ENCODE results near the gene HMGXB3.

HMGXB3 gene, protein sequence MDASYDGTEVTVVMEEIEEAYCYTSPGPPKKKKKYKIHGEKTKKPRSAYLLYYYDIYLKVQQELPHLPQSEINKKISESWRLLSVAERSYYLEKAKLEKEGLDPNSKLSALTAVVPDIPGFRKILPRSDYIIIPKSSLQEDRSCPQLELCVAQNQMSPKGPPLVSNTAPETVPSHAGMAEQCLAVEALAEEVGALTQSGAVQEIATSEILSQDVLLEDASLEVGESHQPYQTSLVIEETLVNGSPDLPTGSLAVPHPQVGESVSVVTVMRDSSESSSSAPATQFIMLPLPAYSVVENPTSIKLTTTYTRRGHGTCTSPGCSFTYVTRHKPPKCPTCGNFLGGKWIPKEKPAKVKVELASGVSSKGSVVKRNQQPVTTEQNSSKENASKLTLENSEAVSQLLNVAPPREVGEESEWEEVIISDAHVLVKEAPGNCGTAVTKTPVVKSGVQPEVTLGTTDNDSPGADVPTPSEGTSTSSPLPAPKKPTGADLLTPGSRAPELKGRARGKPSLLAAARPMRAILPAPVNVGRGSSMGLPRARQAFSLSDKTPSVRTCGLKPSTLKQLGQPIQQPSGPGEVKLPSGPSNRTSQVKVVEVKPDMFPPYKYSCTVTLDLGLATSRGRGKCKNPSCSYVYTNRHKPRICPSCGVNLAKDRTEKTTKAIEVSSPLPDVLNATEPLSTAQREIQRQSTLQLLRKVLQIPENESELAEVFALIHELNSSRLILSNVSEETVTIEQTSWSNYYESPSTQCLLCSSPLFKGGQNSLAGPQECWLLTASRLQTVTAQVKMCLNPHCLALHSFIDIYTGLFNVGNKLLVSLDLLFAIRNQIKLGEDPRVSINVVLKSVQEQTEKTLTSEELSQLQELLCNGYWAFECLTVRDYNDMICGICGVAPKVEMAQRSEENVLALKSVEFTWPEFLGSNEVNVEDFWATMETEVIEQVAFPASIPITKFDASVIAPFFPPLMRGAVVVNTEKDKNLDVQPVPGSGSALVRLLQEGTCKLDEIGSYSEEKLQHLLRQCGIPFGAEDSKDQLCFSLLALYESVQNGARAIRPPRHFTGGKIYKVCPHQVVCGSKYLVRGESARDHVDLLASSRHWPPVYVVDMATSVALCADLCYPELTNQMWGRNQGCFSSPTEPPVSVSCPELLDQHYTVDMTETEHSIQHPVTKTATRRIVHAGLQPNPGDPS (N-terminal part only)

DNA sequence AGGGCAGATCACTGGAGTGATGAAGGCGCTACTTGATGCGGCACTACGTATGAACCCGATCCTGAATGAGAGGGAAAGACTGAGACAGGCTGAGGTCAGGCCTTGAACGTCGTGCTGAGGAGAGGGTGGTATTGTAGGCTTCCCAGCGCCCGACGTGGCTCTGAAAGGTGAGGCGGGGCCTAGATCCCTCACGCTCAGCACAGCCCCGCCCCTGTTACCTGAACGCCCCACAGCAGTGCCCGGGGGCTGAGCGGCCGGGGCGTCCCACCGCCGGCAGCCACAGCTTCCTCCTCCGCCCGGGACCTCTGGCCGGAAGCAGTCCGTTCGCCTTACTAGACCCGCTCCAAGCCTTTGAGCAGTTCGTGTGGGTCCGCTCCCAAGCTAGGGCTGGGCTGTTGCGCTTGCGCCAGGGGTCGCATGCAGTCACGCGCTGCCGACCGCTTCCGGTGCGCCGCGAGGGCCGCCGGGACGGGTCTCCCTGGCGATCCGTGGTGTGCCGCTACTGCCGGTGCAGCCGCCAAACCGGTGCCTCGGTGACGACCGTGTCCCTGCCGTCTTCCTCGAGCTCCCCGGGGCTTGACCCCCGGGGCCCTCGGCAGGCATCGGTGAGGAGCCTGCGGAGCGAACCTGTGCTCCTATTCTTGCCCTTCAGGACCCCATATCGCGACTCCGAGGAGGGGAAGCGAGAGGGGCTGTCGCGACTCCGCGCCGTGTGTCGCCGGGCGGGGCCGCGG lies at the start of gene HMGXB3, which contains the start of gene TIGD6:
Gene HMGXB3 (plus strand): TSS at position 484 of the 734 bp plus-strand sequence. CDS start 4,114 bp downstream, outside the sequence.
Gene TIGD6 (minus strand): TSS at position 399 of the 734 bp plus-strand sequence. CDS start 4,306 bp downstream, outside the sequence.
- DNase-seq (ENCODE audit: low read depth), result peak; percentile 75

DNA sequence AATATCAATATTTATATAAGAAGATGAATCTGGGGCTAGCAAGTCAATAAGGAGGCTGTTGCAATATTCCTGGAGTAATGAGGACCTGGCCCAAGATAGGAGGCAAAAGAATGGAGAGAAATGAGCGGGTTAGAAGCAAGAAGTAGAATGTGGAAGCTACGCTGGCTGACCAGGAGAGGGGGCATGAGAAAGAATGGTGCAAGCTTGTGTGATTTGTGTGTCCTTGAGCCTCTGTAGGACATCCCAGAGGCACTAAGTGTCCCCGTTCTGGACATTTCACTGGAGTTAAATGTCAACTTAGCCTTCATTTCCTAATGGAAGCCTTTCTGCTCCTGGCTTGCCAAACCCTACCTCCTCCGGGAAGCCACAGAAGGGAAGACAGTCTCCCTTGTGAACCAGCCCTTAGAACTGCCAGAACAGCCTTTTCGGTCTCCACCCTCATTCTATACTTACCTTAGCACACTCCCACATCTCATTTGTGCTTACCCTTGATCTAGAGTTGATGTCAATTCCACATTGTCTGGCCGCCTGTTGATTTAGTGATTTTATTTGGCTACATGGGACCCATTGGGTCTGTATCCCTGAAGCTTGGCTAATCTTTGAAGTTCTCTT lies 49.3 kb upstream of the HMGXB3 start:
- DNase-seq (ENCODE audit: low read depth), result no peak

GRCh38 chr5:149953436-149954121 lies 47.0 kb upstream of the HMGXB3 start:
- DNase-seq (ENCODE audit: low read depth), result no peak

DNA sequence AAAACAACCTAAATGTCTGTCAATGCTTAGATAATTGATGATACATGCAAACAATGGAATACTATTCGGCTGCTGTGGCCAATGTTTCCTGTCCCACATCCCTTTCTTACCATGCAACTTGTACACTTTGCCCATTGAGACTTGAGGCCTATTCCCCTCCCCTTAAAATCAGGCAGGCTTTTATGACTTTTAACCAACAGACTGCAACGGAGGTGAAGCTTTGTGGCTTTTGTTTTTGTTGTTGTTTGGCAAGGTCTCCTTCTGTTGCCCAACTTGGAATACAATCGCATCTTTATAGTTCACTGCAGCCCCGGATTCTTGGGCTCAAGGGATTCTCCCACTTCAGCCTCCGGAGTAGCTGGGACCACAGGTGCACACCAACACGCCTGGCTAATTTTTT lies 45.7 kb upstream of the HMGXB3 start:
- DNase-seq (ENCODE audit: low read depth), result no peak

DNA sequence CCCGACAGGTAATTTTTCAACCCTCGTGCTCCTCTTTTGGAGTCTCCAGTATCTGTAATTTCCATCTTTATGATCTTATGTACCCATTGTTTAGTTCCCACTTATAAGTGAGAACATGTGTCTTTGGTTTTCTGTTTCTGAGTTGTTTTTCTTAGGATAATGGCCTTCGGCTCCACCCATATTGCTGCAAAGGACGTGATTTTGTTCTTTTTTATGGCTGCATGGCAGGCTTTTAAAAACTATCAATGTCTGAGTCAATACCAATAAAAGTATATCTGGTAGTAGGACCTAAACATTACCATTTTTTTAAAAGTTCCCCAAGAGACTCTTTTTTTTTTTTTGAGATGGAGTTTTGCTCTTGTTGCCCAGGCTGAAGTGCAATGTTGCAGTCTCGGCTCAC lies 43.9 kb upstream of the HMGXB3 start:
- no peak for DNase-seq (ENCODE audit: low read depth)

GRCh38 chr5:149957855-149958254 lies 42.7 kb upstream of the HMGXB3 start:
- no peak for DNase-seq (ENCODE audit: low read depth)

DNA sequence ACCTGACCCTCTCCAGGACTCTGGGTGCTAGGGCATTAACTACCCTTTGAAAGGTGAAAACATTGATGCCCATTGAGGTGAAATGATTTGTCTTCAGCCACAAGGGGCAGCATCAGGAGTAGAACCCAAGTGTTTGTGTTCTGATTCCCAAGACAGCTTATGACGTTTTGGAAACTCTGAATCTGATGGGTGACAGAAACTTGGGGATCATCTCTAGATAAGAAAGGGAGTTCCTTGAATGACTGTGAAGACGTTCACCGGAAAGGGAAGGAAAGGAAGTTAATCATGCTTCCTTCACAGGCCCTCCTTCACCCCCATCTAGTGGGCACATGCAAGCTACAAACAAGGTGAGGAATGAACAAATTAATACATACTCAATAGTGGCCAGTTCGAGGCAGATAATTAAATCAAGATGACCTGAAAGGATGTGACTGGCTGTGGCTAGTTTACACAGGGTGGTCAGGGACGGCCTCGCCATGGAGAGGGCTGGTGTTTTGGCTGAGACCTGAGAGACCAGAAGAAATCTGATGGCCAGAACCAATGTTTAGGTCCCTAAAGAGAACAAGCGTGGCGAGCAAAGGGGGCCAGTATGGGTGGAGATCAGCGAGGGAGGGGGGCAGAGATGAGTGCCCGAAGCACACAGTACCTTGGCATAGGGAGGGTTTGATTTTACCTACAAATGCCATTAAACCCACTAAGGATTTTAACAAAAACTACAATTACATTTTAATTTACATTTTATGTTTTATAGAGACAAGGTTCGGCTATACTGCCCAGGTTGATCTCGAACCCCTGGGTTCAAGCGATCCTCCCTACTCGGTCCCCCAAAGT lies 40.9 kb upstream of the HMGXB3 start:
- DNase-seq (ENCODE audit: low read depth), result peak; percentile 17

GRCh38 chr5:149960272-149961185 lies 40.0 kb upstream of the HMGXB3 start, which contains the start of gene SLC26A2:
SLC26A2 (plus strand) TSS chr5:149960758; CDS start chr5:149977653, 16,895 bp downstream.
- peak; percentile 87 for DNase-seq (ENCODE audit: low read depth)

DNA sequence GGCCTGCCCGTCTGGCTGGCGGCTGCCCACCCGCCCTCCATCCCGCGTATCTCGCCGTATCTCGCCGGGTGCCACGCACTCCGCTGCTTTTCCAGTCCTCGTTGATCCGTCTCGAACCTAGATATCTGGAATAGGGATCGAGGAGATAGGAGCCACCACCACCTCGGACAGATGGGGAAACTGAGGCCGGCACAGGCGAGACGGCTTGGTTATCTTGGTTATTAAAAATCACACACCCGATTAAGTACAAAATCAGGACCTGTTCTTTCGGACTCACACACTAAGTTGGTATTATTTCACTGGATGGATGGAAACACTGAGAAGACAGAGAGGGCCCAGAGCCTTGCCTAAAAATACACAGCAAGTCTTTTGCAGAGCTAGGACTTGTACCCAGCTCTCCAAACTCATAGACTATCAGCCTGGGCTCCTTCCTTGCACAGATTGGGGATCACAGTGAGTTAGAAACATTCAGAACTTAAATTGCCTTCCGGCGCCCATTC lies 39.3 kb upstream of the HMGXB3 start:
- DNase-seq (ENCODE audit: low read depth), result no peak

DNA sequence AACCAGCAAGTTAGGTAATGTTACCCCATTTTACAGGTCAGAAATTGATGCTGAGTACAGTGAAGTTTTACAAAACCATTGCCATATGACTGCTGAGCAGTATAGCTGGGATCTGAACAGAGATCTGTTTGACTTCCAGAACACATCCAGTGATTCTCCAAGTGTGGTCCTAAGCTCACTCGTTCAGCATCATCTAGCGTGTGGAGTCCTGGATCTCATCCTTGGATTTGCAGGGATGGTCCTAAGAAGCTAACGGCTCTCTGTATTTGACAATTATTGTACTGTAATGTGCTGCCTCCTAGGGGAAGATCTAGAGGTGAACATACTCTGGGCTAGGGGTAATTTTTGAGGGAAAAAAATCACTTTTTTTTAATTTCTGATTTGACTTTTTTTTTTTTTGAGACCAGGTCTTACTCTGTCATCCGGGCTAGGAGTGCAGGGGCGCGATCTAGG lies 38.6 kb upstream of the HMGXB3 start:
- no peak for DNase-seq (ENCODE audit: low read depth)

DNA sequence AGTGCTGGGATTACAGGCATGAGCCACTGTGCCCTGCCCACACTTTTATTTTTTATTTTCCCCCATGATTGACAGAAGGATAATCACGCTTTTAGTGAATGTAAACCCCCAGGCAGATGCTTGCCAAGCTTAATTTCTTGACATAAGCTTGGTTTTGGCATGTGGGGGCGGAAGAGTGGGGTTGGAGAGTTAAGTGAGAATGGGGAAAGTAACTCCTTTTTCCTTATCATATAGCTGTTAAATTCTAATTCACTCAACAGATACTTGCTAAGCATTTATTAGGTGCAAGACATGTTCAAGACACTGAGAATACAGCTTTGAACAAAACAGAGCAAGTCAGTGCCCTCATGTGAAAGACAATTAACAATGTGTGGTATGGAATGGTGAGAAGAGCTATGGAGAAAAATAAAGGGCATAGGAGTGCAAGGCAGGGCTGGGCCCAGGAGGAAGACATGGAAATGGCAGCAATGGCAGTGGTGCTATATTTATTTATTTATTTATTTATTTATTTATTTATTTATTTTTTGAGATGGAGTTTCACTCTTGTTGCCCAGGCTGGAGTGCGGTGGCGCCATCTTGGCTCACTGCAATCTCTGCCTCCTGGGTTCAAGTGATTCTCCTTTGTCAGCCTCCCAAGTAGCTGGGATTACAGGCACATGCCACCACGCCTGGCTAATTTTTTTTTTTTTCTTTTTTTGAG lies 37.8 kb upstream of the HMGXB3 start:
- DNase-seq (ENCODE audit: low read depth), result no peak

GRCh38 chr5:149963729-149964128 lies 36.8 kb upstream of the HMGXB3 start:
- DNase-seq (ENCODE audit: low read depth), result no peak

DNA sequence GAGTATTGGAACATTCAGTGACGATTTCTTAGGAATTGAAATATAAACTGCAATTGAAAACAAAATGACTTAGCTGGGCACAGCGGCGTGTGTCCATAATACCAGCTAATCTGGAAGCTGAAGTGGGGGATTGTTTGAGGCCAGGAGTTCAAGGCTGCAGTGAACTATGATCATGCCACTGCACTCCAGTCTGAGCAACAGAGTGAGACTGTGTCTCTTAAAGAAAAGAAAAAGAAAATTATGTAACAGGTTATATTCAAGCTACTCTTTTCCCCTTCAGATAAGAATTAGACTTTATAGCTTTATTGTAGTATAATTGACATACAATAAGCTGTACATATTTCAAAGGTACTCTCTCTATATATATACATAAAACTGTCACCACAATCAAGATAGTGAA lies 33.6 kb upstream of the HMGXB3 start:
- no peak for DNase-seq (ENCODE audit: low read depth)

GRCh38 chr5:149969181-149969930 lies 31.2 kb upstream of the HMGXB3 start:
- no peak for DNase-seq (ENCODE audit: low read depth)

DNA sequence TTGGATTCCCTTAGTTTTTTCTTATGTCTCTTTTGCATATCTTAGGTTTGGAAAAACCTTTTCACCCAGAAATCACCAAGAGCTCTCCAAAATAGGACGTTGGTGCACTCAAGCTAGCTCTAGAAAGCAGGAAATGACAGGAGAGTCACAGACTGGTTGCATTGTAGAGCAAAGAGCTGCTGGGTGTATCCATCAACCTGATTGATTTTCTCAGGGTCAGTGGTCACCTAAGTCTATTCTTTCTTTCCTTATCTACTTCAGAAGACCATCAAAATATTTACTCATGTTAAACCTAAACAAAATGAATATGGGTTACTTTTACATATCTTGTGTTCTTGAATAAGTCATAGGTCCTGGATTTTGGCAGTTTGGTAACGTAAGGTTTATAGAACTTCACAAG lies 25.1 kb upstream of the HMGXB3 start:
- DNase-seq (ENCODE audit: low read depth), result no peak

DNA sequence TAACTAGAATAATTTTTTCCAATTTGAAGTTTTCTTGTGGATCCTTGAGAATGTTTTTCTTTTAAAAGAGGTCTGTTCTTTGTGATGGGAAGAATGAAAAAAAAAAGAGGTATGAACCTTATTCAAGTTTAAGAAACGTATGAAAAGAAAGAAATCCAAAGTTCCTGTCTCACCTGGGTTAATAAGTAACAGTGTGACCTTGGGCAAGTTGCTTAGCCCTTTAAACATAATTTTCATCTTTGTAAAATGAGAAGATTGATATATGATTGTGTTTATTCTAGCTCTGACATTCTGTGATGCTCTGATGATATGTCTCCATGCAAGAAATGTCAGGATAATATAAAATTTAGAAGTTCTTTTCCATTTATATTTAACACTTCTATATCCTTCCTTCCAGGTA lies 20.6 kb upstream of the HMGXB3 start:
- DNase-seq (ENCODE audit: low read depth), result no peak

GRCh38 chr5:149981206-149981605 lies 19.3 kb upstream of the HMGXB3 start:
- DNase-seq (ENCODE audit: low read depth), result no peak
